HepG2 (cell line): ENCODE results near the gene FHIT. TPM values are rescaled to one million over a fixed set of nuclear protein-coding genes. Genes with fewer than 3 reads are reported as not detected.

Source experiments
- ATAC-seq: fragments of 200-7000 bp; cut with Tn5 transposase; 3 replicates; pipeline ENCODE4 v1.9.1; 2020; ENCODE audit warnings: mild to moderate bottlenecking, moderate library complexity
- BruUV-seq: library from RNA; stranded (reverse); fragments of 400-500 nt; replicated peaks from 2 replicates; lab custom pipeline; 2021; lab: Mats Ljungman, UMichigan
- CTCF ChIA-PET: fragments of 300-600 bp; formaldehyde crosslinking; extraction: SDS; loops from one replicate; lab custom pipeline; 2021; ENCODE audit warnings: low total read pairs, inconsistent platforms, low intra/inter-chr PET ratio; lab: Yijun Ruan, JAX
- POLR2A ChIA-PET: fragments of 350-600 bp; sonication (Branson Sonifier 250); formaldehyde crosslinking; loops from one replicate; lab custom pipeline; 2020; ENCODE audit warnings: antibody characterized with exemption, inconsistent platforms; lab: Yijun Ruan, JAX
- DNase-seq: peaks from one replicate; pipeline ENCODE4 v3.0.0-alpha.2; 2015; ENCODE audit warnings: low spot score
- FAIRE-seq: peaks from 3 replicates; lab custom pipeline; 2011; peaks lifted over from hg19 to GRCh38; lab: Jason Lieb, UNC
- H2AFZ ChIP-seq: one replicate; pipeline ENCODE4 v1.6.1; 2011; ENCODE audit warnings: low read length, inconsistent platforms
- H3K27ac ChIP-seq: fragments of 300-600 bp; 3 replicates; pipeline ENCODE4 v1.8.0; 2011; ENCODE audit warnings: mixed run types, mild to moderate bottlenecking, mixed read lengths, low read length, inconsistent platforms; ENCODE audit not compliant: insufficient read depth; ENCODE audit errors: extremely low read length
- H3K27me3 ChIP-seq, 2 experiments: fragments of 200-600 bp in 1 of 2; 2 replicates in 1 of 2; 3 replicates in 1 of 2; pipeline versions ENCODE4 v1.6.0 to v1.8.0; 2011; ENCODE audit warnings: low read length in 2 of 2, mild to moderate bottlenecking in 2 of 2, moderate library complexity in 2 of 2, inconsistent platforms in 1 of 2; ENCODE audit not compliant: insufficient read depth in 2 of 2, control insufficient read depth in 1 of 2
- H3K36me3 ChIP-seq, 2 experiments: fragments of 200-600 bp in 1 of 2; replicated peaks in 1 of 2; 2 replicates in 1 of 2; 3 replicates in 1 of 2; pipeline versions ENCODE4 v1.5.1 to v1.8.0; 2011; ENCODE audit warnings: low read length in 2 of 2, inconsistent platforms in 1 of 2; ENCODE audit not compliant: insufficient read depth in 2 of 2, control insufficient read depth in 1 of 2
- H3K4me1 ChIP-seq: 2 replicates; pipeline ENCODE4 v1.5.1; 2012; ENCODE audit warnings: low read length, inconsistent platforms; ENCODE audit not compliant: insufficient read depth
- H3K4me2 ChIP-seq: 2 replicates; pipeline ENCODE4 v1.6.0; 2011; ENCODE audit warnings: low read depth, low read length, inconsistent platforms
- H3K4me3 ChIP-seq, 3 experiments: fragments of 200-600 bp in 1 of 3; sonication (generic), shearing (Covaris generic) in 1 of 3; replicated peaks in 1 of 3; 2 replicates each; pipeline ENCODE4 v1.5.1; 2011 to 2016; ENCODE audit warnings: low read length in 3 of 3, inconsistent platforms in 2 of 3, low read depth in 2 of 3, mild to moderate bottlenecking in 2 of 3, control low read depth in 1 of 3, mixed read lengths in 1 of 3; ENCODE audit not compliant: insufficient read depth in 1 of 3
- H3K79me2 ChIP-seq: one replicate; pipeline ENCODE4 v1.6.1; 2011; ENCODE audit warnings: low read length, inconsistent platforms; ENCODE audit not compliant: insufficient read depth
- H3K9ac ChIP-seq: 2 replicates; pipeline ENCODE4 v1.6.0; 2011; ENCODE audit warnings: mild to moderate bottlenecking, low read depth, low read length, inconsistent platforms; ENCODE audit not compliant: insufficient read depth
- H3K9me3 ChIP-seq: 2 replicates; pipeline ENCODE4 v1.5.1; 2012; ENCODE audit warnings: mild to moderate bottlenecking, low read length
- H4K20me1 ChIP-seq: 2 replicates; pipeline ENCODE4 v1.6.0; 2011; ENCODE audit warnings: inconsistent platforms, mild to moderate bottlenecking, low read length, moderate library complexity; ENCODE audit not compliant: insufficient read depth
- ARHGAP35 ChIP-seq: sonication (generic); formaldehyde crosslinking; IDR thresholded peaks from 2 replicates; pipeline ENCODE4 v1.9.0; 2022; ENCODE audit warnings: mild to moderate bottlenecking, inconsistent platforms, moderate library complexity, missing genetic modification reagents, borderline replicate concordance
- GTF2F1 ChIP-seq: fragments of 150-350 bp; IDR thresholded peaks from 2 replicates; pipeline ENCODE4 v1.6.1; 2014; ENCODE audit warnings: low read length
- HNRNPL ChIP-seq: fragments of 200-400 bp; formaldehyde crosslinking; IDR thresholded peaks from 2 replicates; pipeline ENCODE4 v1.6.1; 2017; ENCODE audit warnings: mild to moderate bottlenecking, low read depth, low read length
- KAT8 ChIP-seq: IDR thresholded peaks from 2 replicates; pipeline ENCODE4 v1.6.1; 2016; ENCODE audit warnings: missing genetic modification reagents, missing compliant biosample characterization
- ONECUT2 ChIP-seq: sonication (generic); formaldehyde crosslinking; IDR thresholded peaks from 2 replicates; pipeline ENCODE4 v1.4.0; 2020; ENCODE audit warnings: missing genetic modification reagents
- ZFP90 ChIP-seq: sonication (generic); formaldehyde crosslinking; IDR thresholded peaks from 2 replicates; pipeline ENCODE4 v1.8.0; 2022; ENCODE audit warnings: missing genetic modification reagents, mild to moderate bottlenecking, inconsistent platforms, borderline replicate concordance
- ZFX ChIP-seq: sonication (generic); formaldehyde crosslinking; IDR thresholded peaks from 2 replicates; pipeline ENCODE4 v1.4.0; 2020; ENCODE audit warnings: mild to moderate bottlenecking, low read depth, missing genetic modification reagents, moderate library complexity
- ZNF234 ChIP-seq: sonication (generic); formaldehyde crosslinking; conservative IDR thresholded peaks from 2 replicates; pipeline ENCODE4 v1.5.1; 2020; ENCODE audit warnings: mild to moderate bottlenecking, missing genetic modification reagents
- WGBS: methylation state at CpG from one replicate; pipeline ENCODE4 v1.1.6; 2017; ENCODE audit warnings: low lambda C conversion rate; 5-methylcytosine and 5-hydroxymethylcytosine counted together
- in situ Hi-C: cut with HindIII; loops from 2 replicates; pipeline ENCODE4 v1.10.0; 2017; ENCODE audit warnings: low pct_unique_long_range_greater_than_20kb; ENCODE audit not compliant: extremely low pct_ligation_motif_present
- intact Hi-C: fragments of 100-400 bp; cut with micrococcal nuclease; formaldehyde crosslinking; loops from one replicate; pipeline ENCODE4 v1.10.0; 2022; ENCODE audit not compliant: unreplicated experiment
- polyA plus RNA-seq, 8 experiments: library from polyadenylated mRNA; depleted of rRNA in 3 of 8; stranded (reverse) in 7 of 8; unstranded in 1 of 8; fragments of >200 nt; fragmentation: Illumina TruSeq in 4 of 8; extraction: Trizol in 4 of 8; gene quantifications; 2 replicates each; pipeline versions ENCODE4 v1.2.1 to v1.2.3, GENCODE V29; 2011 to 2016; ENCODE audit warnings: low read depth in 4 of 8, missing spikeins in 1 of 8, mixed read lengths in 1 of 8; ENCODE audit not compliant: insufficient read depth in 1 of 8
- total RNA-seq, 5 experiments: library from RNA; depleted of rRNA; stranded (reverse); fragments of >200 nt; fragmentation: Illumina TruSeq; extraction: Trizol; gene quantifications; 2 replicates each; pipeline ENCODE4 v1.2.3, GENCODE V29; 2016; ENCODE audit warnings: low read depth in 1 of 5
- TF ChIP-seq, protein P1 (sequence below): sonication (generic); formaldehyde crosslinking; IDR thresholded peaks from 2 replicates; pipeline ENCODE4 v1.4.0; 2020; ENCODE audit warnings: missing genetic modification reagents, borderline replicate concordance
- TF ChIP-seq, protein P2 (sequence below): IDR thresholded peaks from 2 replicates; pipeline ENCODE4 v1.4.0; 2020; ENCODE audit warnings: mild to moderate bottlenecking, missing genetic modification reagents
- TF ChIP-seq, protein P3 (sequence below): sonication (generic); formaldehyde crosslinking; IDR thresholded peaks from 2 replicates; pipeline ENCODE4 v1.5.1; 2020; ENCODE audit warnings: missing genetic modification reagents, mild to moderate bottlenecking, borderline replicate concordance
- TF ChIP-seq, protein P4 (sequence below): IDR thresholded peaks from 2 replicates; pipeline ENCODE4 v1.6.1; 2018; ENCODE audit warnings: missing genetic modification reagents, mild to moderate bottlenecking, missing compliant biosample characterization
- TF ChIP-seq, protein P5 (sequence below): sonication (generic); formaldehyde crosslinking; conservative IDR thresholded peaks from 2 replicates; pipeline ENCODE4 v1.8.0; 2022; ENCODE audit warnings: low read depth, missing genetic modification reagents

Gene FHIT
- total and polyA plus RNA-seq, 2 of the 13 experiments (the other 11 are each of a cell fraction or from before 2014, with no cell fraction given), result 4.0 to 4.6 TPM

GRCh38 chr3:59938828-59939227 lies 1312.4 kb downstream of the FHIT start:
- no peak overlapping the region for H2AFZ ChIP-seq
- H3K4me3 ChIP-seq, result no peak overlapping the region
- intact Hi-C loops, result no loop called here
- H4K20me1 ChIP-seq, result no peaks in the 10 kb centered on the region
- H3K27ac ChIP-seq, result no peak overlapping the region
- no peaks in the 10 kb centered on the region for H3K79me2 ChIP-seq
- CTCF ChIA-PET, result no interaction called here
- ATAC-seq, result no peak
- TF ChIP-seq ARHGAP35 (CRISPR knock-in tag) (no peak), ONECUT2 (no peak), ZFP90 (no peak), GTF2F1 (no peak), HNRNPL (no peak), ZNF234 (no peak), KAT8 (CRISPR knock-in tag) (no peak), ZFX (CRISPR knock-in tag) (no peak)
- TF ChIP-seq, protein P1, sequence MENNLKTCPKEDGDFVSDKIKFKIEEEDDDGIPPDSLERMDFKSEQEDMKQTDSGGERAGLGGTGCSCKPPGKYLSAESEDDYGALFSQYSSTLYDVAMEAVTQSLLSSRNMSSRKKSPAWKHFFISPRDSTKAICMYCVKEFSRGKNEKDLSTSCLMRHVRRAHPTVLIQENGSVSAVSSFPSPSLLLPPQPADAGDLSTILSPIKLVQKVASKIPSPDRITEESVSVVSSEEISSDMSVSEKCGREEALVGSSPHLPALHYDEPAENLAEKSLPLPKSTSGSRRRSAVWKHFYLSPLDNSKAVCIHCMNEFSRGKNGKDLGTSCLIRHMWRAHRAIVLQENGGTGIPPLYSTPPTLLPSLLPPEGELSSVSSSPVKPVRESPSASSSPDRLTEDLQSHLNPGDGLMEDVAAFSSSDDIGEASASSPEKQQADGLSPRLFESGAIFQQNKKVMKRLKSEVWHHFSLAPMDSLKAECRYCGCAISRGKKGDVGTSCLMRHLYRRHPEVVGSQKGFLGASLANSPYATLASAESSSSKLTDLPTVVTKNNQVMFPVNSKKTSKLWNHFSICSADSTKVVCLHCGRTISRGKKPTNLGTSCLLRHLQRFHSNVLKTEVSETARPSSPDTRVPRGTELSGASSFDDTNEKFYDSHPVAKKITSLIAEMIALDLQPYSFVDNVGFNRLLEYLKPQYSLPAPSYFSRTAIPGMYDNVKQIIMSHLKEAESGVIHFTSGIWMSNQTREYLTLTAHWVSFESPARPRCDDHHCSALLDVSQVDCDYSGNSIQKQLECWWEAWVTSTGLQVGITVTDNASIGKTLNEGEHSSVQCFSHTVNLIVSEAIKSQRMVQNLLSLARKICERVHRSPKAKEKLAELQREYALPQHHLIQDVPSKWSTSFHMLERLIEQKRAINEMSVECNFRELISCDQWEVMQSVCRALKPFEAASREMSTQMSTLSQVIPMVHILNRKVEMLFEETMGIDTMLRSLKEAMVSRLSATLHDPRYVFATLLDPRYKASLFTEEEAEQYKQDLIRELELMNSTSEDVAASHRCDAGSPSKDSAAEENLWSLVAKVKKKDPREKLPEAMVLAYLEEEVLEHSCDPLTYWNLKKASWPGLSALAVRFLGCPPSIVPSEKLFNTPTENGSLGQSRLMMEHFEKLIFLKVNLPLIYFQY (CRISPR knock-in tag), result no peak
- TF ChIP-seq, protein P2, sequence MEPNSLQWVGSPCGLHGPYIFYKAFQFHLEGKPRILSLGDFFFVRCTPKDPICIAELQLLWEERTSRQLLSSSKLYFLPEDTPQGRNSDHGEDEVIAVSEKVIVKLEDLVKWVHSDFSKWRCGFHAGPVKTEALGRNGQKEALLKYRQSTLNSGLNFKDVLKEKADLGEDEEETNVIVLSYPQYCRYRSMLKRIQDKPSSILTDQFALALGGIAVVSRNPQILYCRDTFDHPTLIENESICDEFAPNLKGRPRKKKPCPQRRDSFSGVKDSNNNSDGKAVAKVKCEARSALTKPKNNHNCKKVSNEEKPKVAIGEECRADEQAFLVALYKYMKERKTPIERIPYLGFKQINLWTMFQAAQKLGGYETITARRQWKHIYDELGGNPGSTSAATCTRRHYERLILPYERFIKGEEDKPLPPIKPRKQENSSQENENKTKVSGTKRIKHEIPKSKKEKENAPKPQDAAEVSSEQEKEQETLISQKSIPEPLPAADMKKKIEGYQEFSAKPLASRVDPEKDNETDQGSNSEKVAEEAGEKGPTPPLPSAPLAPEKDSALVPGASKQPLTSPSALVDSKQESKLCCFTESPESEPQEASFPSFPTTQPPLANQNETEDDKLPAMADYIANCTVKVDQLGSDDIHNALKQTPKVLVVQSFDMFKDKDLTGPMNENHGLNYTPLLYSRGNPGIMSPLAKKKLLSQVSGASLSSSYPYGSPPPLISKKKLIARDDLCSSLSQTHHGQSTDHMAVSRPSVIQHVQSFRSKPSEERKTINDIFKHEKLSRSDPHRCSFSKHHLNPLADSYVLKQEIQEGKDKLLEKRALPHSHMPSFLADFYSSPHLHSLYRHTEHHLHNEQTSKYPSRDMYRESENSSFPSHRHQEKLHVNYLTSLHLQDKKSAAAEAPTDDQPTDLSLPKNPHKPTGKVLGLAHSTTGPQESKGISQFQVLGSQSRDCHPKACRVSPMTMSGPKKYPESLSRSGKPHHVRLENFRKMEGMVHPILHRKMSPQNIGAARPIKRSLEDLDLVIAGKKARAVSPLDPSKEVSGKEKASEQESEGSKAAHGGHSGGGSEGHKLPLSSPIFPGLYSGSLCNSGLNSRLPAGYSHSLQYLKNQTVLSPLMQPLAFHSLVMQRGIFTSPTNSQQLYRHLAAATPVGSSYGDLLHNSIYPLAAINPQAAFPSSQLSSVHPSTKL (CRISPR knock-in tag), result no peak
- TF ChIP-seq, protein P3, sequence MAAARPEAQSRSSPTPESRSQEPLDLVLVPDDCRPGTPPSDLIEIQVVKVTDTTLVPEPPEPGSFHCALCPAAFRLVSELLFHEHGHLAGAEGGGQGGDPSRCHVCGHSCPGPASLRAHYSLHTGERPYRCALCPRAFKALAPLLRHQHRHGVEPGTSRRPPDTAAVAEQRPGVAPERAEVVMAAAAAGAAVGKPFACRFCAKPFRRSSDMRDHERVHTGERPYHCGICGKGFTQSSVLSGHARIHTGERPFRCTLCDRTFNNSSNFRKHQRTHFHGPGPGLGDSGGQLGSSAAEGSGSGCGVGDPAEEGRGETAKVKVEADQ, result no peak
- TF ChIP-seq, protein P4, sequence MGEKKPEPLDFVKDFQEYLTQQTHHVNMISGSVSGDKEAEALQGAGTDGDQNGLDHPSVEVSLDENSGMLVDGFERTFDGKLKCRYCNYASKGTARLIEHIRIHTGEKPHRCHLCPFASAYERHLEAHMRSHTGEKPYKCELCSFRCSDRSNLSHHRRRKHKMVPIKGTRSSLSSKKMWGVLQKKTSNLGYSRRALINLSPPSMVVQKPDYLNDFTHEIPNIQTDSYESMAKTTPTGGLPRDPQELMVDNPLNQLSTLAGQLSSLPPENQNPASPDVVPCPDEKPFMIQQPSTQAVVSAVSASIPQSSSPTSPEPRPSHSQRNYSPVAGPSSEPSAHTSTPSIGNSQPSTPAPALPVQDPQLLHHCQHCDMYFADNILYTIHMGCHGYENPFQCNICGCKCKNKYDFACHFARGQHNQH, result no peak
- TF ChIP-seq, protein P5, sequence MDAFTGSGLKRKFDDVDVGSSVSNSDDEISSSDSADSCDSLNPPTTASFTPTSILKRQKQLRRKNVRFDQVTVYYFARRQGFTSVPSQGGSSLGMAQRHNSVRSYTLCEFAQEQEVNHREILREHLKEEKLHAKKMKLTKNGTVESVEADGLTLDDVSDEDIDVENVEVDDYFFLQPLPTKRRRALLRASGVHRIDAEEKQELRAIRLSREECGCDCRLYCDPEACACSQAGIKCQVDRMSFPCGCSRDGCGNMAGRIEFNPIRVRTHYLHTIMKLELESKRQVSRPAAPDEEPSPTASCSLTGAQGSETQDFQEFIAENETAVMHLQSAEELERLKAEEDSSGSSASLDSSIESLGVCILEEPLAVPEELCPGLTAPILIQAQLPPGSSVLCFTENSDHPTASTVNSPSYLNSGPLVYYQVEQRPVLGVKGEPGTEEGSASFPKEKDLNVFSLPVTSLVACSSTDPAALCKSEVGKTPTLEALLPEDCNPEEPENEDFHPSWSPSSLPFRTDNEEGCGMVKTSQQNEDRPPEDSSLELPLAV (CRISPR knock-in tag), result no peak
- TF ChIP-seq, all 625 proteins: peak for 0
- POLR2A ChIA-PET, result no interaction called here
- no TSS peak for BruUV-seq
- H3K9ac ChIP-seq, result no peak overlapping the region
- DNase-seq, result no peak
- no peaks in the 10 kb centered on the region for H3K36me3 ChIP-seq
- H3K4me2 ChIP-seq, result no peak overlapping the region
- no peaks in the 10 kb centered on the region for H3K9me3 ChIP-seq
- H3K27me3 ChIP-seq, result no peaks in the 10 kb centered on the region
- no peaks in the 10 kb centered on the region for H3K4me1 ChIP-seq
- FAIRE-seq, result no peak
- in situ Hi-C loops, result no loop called here
- 3% methylated on average over 3 of the region's 3 CpGs for WGBS
